ENCODE measurements around the gene ENDOV. TPM values are rescaled to one million over a fixed set of nuclear protein-coding genes. Genes with fewer than 3 reads are reported as not detected.
A peak's percentile ranks its signal among the peaks of the same experiment; 100 is the strongest.

Gene ENDOV
- 26.2 TPM for total RNA-seq

- peak; percentile 96 for DNase-seq (ENCODE audit: low spot score)
Observed at GRCh38 chr17:80414803-80415625, at the start of gene ENDOV. TSS of gene ENDOV (plus strand) at chr17:80415167. CDS start at chr17:80415195, 28 bp downstream.

DNA sequence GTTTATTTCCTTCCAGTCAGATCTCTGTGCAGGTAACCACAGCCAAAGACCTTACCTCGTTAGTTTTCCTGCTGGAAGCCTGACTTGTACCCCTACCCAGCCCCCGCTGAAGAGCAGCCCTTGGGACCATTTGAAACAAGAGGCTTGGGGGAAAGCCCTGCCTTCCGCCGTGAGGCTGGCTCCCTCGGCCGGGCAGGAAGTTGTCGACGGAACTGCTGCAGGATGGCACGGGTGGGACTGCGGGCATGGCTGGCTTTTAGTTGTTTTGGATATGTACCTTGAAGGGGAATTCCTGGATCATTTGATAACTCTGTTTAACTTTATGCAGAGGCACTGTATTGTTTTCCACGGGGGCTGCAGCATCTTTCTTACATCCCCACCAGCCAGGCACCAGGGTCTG lies 49.0 kb upstream of the ENDOV start:
- no peak for DNase-seq (ENCODE audit: low spot score)

- DNase-seq (ENCODE audit: low spot score), result no peak
Observed at GRCh38 chr17:80367503-80367902, 47.5 kb upstream of the ENDOV start.

DNA sequence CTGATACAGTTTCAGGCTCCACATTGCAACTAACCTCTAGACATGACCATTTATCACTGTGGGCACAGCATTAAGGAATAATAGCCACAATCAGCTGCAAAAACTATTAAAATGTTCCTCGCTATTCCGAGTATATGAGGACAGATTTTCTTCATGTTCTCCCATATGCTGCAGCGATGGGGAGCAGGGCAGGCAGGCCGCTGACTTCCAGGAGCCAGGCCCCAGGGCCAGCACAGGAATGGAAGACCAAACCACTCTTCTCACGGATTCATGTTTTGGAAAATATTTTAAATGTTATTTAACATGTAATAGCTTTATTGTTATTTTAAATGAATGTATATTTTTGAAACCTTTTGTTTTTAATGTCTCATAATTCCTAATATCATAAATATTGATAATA lies 43.8 kb upstream of the ENDOV start:
- no peak for DNase-seq (ENCODE audit: low spot score)

DNA sequence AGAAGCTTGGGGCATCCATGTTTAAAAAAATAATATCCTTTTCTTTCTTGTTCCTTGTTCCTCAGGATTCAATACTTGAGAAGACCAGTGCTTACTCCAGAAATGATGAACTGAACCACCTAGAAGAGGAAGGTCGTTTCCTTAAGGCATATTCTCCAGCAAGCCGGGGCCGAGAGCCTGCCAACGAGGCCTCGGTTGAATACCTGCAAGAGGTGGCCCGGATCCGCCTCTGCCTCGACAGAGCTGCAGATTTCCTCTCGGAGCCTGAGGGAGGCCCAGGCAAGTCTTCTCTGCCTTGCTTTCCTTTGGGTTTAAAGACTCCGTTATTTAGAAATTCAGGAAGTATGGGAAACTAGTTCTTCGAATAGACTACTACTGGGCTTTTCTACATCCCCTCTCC lies 42.5 kb upstream of the ENDOV start:
- DNase-seq (ENCODE audit: low spot score), result no peak

- DNase-seq (ENCODE audit: low spot score), result no peak
Observed at GRCh38 chr17:80372922-80373570, 41.9 kb upstream of the ENDOV start.

- no peak for DNase-seq (ENCODE audit: low spot score)
Observed at GRCh38 chr17:80374039-80374731, 40.8 kb upstream of the ENDOV start.

DNA sequence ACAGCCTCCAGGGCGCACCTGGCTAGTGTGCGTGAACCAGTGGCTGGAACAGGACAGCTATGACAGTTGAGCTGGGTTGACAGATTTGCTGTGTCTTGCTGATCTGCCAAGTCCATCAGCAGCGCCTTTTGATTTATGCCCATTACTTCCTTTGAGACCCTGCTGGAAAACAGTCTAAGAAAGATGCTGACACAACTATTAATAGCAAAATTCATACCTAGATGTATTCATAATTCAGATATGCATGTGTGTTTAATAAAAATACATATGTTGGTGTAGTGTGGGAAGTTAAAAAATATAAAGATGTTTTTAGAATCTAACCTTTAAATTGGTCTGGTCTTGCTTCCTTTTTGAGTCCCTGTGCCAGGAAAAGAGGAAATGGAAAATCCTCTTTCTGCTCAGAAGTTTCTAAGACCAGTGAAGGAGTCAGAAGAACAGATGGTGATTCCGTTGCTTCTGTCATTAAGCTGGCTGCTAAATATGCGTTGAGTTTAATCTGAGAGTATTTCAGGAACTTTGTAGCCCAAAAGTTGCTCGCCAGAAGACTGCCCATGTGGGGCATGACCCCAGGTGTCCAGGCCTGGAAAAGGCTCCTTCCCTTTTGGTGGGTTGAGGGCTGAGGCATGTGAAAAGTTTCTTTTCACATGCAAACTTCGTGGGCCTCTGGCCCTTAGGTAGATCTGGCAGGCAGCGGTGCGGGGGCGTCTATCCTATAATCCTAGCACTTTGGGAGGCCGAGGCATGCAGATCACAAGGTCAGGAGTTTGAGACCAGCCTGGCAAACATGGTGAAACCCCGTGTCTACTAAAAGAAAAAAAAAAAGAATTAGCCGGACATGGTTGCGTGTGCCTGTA lies 40.0 kb upstream of the ENDOV start:
- DNase-seq (ENCODE audit: low spot score), result no peak

DNA sequence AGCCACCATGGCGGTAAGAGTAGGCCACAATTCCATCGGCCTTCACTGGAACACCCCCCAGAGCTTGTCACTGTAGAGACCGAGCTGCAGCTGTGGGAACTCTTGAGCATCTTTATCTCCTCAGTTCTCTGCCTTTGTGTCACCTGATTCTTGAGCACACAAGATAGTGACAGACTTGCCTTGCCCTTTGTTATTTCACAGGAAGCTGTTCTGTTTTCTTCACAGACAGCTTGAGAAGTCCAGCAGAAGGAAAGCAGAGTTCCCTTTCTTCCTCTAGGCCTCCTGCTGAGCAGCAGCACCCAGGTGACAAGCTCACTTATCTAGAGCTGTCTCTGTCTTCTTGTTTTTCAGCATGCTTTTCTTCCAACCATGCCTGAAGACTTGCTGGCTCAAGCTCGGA lies 38.4 kb upstream of the ENDOV start:
- no peak for DNase-seq (ENCODE audit: low spot score)

GRCh38 chr17:80377798-80378197 lies 37.2 kb upstream of the ENDOV start:
- DNase-seq (ENCODE audit: low spot score), result no peak

DNA sequence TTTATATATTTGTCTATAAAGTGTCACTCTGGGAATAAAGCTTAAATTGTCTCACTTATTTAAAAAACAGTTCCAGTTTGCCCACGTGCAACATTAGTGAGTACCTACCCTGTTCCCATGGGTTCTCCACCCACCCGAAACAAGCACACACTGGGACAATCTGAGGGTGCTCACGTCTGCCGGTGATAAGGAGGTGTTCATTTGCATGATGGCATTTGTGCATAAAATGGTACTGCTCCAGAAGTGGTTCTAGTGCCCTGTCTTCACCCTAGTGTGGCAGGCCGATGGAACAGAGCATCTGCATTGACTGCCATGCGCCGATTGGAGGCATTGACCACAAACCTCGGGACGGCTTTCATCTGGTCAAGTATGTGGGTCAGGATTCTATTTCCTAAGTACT lies 35.6 kb upstream of the ENDOV start:
- no peak for DNase-seq (ENCODE audit: low spot score)

- no peak for DNase-seq (ENCODE audit: low spot score)
Observed at GRCh38 chr17:80380068-80380467, 34.9 kb upstream of the ENDOV start.

GRCh38 chr17:80380555-80381002 lies 34.4 kb upstream of the ENDOV start:
- DNase-seq (ENCODE audit: low spot score), result peak; percentile 23

GRCh38 chr17:80381416-80381923 lies 33.5 kb upstream of the ENDOV start:
- no peak for DNase-seq (ENCODE audit: low spot score)

DNA sequence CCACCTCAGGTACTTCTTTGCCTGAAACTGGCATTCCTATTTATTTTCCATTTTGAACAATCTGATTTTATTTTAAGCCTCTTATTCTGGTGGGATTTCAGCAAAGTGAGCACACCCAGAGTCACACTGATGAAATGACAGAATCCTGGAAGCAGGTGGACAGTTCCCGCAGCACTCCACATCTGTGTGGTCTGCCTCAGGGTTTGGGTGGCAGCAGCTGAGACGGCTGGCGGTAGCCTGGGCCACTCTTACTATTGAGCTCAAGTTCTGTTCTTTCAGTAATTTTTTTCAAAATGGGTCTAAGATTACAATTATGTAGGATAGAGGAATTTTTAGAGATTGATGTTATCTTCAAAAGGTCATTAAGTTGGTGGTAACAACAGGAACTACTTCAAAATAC lies 32.5 kb upstream of the ENDOV start:
- DNase-seq (ENCODE audit: low spot score), result no peak

GRCh38 chr17:80382956-80383355 lies 32.0 kb upstream of the ENDOV start:
- DNase-seq (ENCODE audit: low spot score), result no peak

GRCh38 chr17:80384078-80384960 lies 30.6 kb upstream of the ENDOV start:
- DNase-seq (ENCODE audit: low spot score), result no peak

DNA sequence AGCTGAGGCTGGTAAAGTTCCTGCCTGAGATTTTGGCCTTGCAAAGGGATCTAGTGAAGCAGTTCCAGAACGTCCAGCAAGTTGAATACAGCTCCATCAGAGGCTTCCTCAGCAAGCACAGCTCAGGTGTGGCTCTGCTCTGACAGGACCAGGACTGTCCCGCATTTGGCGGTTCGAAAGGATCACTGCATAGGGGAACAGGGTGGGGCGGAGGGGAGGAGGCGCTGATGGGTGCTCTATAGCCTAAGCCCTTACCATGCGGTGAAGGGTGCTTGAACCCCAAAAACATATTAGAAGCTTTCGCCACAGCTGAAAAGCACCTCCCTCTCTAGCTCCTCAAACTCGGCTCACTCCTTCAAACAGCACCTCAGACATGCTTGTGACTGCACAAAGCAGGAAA lies 29.9 kb upstream of the ENDOV start:
- no peak for DNase-seq (ENCODE audit: low spot score)

DNA sequence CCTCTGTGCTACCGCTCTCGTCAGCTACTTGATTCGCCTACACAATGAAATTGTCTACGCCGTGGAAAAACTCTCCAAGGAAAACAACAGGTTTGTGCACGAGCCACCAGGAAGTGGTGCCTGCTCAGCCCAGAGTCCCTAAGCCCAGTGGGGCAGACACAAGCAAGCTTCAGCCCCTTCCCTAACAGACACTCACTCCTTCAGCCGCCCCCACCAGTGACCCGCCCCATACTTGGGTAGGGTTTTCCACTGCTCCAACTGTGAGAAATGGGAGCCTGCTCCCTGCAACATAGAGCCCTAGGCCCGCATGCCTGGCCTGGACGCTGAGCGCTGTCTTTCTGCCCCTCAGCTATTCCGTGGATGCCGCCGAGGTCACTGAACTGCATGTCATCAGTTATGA lies 28.6 kb upstream of the ENDOV start:
- DNase-seq (ENCODE audit: low spot score), result no peak

GRCh38 chr17:80387071-80387470 lies 27.9 kb upstream of the ENDOV start:
- DNase-seq (ENCODE audit: low spot score), result no peak

DNA sequence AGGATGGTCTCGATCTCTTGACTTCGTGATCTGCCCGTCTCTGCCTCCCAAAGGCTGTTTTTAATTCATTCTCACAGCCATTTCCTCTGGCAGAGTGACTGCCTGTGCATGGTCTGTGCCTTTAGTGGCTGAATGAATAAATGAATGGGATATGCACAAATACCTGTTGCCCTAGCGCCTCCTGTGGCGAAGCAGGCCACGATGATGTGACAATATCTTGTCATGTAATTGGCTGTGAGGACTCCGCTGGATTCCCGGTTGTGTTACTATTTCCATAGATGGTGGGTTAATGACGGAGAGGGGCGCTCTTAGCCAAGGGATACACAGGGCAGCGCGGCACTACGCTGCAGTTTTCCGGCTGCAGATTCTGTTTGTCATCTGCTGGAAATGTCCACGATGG lies 26.8 kb upstream of the ENDOV start:
- DNase-seq (ENCODE audit: low spot score), result no peak
